CD4-positive, CD25-positive, alpha-beta regulatory T cell (primary cell): Measurements from ENCODE around the gene KLHL21. TPM values are rescaled to one million over a fixed set of nuclear protein-coding genes. Genes with fewer than 3 reads are reported as not detected.

Experiments
- ATAC-seq, 2 donors: fragments of 150-1000 bp; cut with Tn5 transposase; one replicate each; pipeline ENCODE4 v1.10.0; 2021; ENCODE audit warnings: low read depth in 2 of 2, moderate number of reproducible peaks in 2 of 2, moderate library complexity in 1 of 2
- DNase-seq, 3 donors: peaks; one replicate each; pipeline versions ENCODE4 v3.0.0 to v3.0.0-alpha.2; 2012 to 2022; ENCODE audit warnings: mixed read lengths in 1 of 3
- H3K27ac ChIP-seq: one replicate; pipeline ENCODE4 v1.7.0; 2013; ENCODE audit warnings: mild to moderate bottlenecking, low read length; ENCODE audit not compliant: insufficient read depth, poor library complexity, severe bottlenecking
- H3K27me3 ChIP-seq: one replicate; pipeline ENCODE4 v1.7.0; 2013; ENCODE audit warnings: low read length; ENCODE audit not compliant: control insufficient read depth, insufficient read depth
- H3K36me3 ChIP-seq: one replicate; pipeline ENCODE4 v1.7.0; 2013; ENCODE audit warnings: mild to moderate bottlenecking, low read length, moderate library complexity; ENCODE audit not compliant: control insufficient read depth, insufficient read depth
- H3K4me1 ChIP-seq: 2 replicates; pipeline ENCODE4 v1.7.0; 2013; ENCODE audit warnings: mild to moderate bottlenecking, low read length; ENCODE audit not compliant: insufficient read depth, control insufficient read depth, poor library complexity, severe bottlenecking
- H3K4me3 ChIP-seq: one replicate; pipeline ENCODE4 v1.7.0; 2013; ENCODE audit warnings: low read depth, mild to moderate bottlenecking, low read length, moderate library complexity
- H3K9me3 ChIP-seq, 2 experiments: 1 replicate in 1 of 2; 2 replicates in 1 of 2; pipeline ENCODE4 v1.7.0; 2013; ENCODE audit warnings: low read length in 2 of 2, mild to moderate bottlenecking in 1 of 2, moderate library complexity in 1 of 2; ENCODE audit not compliant: control insufficient read depth in 2 of 2
- H3K27ac Mint-ChIP-seq, 3 donors: one replicate each; pipeline ENCODE4 v1.8.0; 2020 to 2022; ENCODE audit warnings: mild to moderate bottlenecking in 3 of 3, mixed read lengths in 3 of 3, moderate library complexity in 2 of 3
- H3K27me3 Mint-ChIP-seq: one replicate; pipeline ENCODE4 v1.8.0; 2022; ENCODE audit warnings: mild to moderate bottlenecking, mixed read lengths
- H3K36me3 Mint-ChIP-seq: one replicate; pipeline ENCODE4 v1.8.0; 2020; ENCODE audit warnings: mixed read lengths
- H3K4me1 Mint-ChIP-seq, 4 donors: one replicate each; pipeline ENCODE4 v1.8.0; 2020 to 2022; ENCODE audit warnings: mixed read lengths in 4 of 4, mild to moderate bottlenecking in 1 of 4
- H3K4me3 Mint-ChIP-seq, 4 donors: one replicate each; pipeline ENCODE4 v1.8.0; 2020 to 2022; ENCODE audit warnings: mild to moderate bottlenecking in 4 of 4, mixed read lengths in 4 of 4, moderate library complexity in 3 of 4
- H3K9me3 Mint-ChIP-seq, 7 donors: one replicate each; pipeline ENCODE4 v1.8.0; 2020 to 2022; ENCODE audit warnings: mixed read lengths in 7 of 7, mild to moderate bottlenecking in 3 of 7, moderate library complexity in 2 of 7
- polyA plus RNA-seq, 4 donors: library from polyadenylated mRNA; unstranded; fragments of 300-500 nt; fragmentation: Illumina TruSeq; gene quantifications; one replicate each; pipeline ENCODE4 v1.2.3, GENCODE V29; 2021
- total RNA-seq: library from RNA; stranded (reverse); gene quantifications from one replicate; pipeline ENCODE4 v1.2.3, GENCODE V29; 2022

The KLHL21 gene
- total and polyA plus RNA-seq, 5 donors from 2014 or later: 16.7 to 46.6 (median 29.1) TPM

DNA sequence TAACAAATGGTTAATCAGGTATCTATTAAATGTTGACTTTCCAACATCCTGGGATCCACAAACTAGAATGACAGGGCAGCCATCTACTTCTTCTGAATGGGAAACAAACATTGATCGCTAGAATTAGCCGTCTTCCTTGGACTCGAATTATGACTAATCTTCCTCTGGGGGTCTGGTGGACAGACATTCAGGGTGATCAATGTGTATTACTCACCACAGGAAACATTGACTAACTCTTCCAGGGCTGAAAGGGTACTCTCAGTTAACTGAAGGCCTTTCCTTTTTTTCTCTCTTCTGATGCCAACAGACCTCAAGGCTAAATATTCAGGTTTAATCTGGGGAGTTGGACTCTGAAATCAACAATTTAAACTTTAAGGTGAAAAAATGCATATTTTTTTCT is 57.8 kb downstream of the KLHL21 start:
- peaks cover 34% of the 10 kb centered on the region for H3K4me1 ChIP-seq
- H3K27me3 ChIP-seq: no peaks in the 10 kb centered on the region
- DNase-seq: peak in 1 of 3 donors; percentile 16
- H3K4me3 Mint-ChIP-seq: peak overlapping the region; percentile 53 to 80 (median 68)
- H3K4me1 Mint-ChIP-seq: peaks cover 0 to 38% (median 29%) of the 10 kb centered on the region in 4 donors
- H3K27ac Mint-ChIP-seq: peak overlapping the region; percentile 91 to 100 (median 93)
- H3K27me3 Mint-ChIP-seq: no peaks in the 10 kb centered on the region
- peak; percentile 29 to 43 for ATAC-seq
- H3K9me3 Mint-ChIP-seq: no peaks in the 10 kb centered on the region
- H3K9me3 ChIP-seq: no peaks in the 10 kb centered on the region
- H3K4me3 ChIP-seq: peak overlapping the region; percentile 73
- H3K27ac ChIP-seq: peak overlapping the region; percentile 68
- H3K36me3 ChIP-seq: peaks cover 62% of the 10 kb centered on the region
- H3K36me3 Mint-ChIP-seq: peaks cover 42% of the 10 kb centered on the region

Other genes starting within 250 kb of the KLHL21 start
- 9.6 TPM for gene ACOT7, start 209.1 kb downstream of the KLHL21 start, total RNA-seq
- 10 to 100 TPM in 2 of 4 donors, 1 to 10 TPM in 2; 9.3 to 13.6 (median 9.9) TPM for gene ACOT7, start 209.1 kb downstream of the KLHL21 start, polyA plus RNA-seq
- not detected for gene HES2, start 182.9 kb downstream of the KLHL21 start, total RNA-seq
- gene HES2, start 182.9 kb downstream of the KLHL21 start, polyA plus RNA-seq: not detected
- gene ESPN, start 178.1 kb downstream of the KLHL21 start, total RNA-seq: 3.7 TPM
- under 1 TPM; 0.22 to 0.25 (median 0.22) TPM for gene ESPN, start 178.1 kb downstream of the KLHL21 start, polyA plus RNA-seq
- gene TNFRSF25, start 136.7 kb downstream of the KLHL21 start, total RNA-seq: 258 TPM
- 10 to 100 TPM; 23.3 to 32.8 (median 31.0) TPM for gene TNFRSF25, start 136.7 kb downstream of the KLHL21 start, polyA plus RNA-seq
- 5.0 TPM for gene PLEKHG5, start 111.2 kb downstream of the KLHL21 start, total RNA-seq
- gene PLEKHG5, start 111.2 kb downstream of the KLHL21 start, polyA plus RNA-seq: 1 to 10 TPM in 1 of 4 donors, under 1 TPM in 2, not detected in 1; 0.65 to 1.0 (median 0.68) TPM
- 74.7 TPM for gene NOL9, start 48.4 kb downstream of the KLHL21 start, total RNA-seq
- 10 to 100 TPM; 11.0 to 23.0 (median 18.9) TPM for gene NOL9, start 48.4 kb downstream of the KLHL21 start, polyA plus RNA-seq
- not detected for gene TAS1R1, start 47.6 kb downstream of the KLHL21 start, total RNA-seq
- gene TAS1R1, start 47.6 kb downstream of the KLHL21 start, polyA plus RNA-seq: under 1 TPM in 1 of 4 donors, not detected in 3; 0.09 TPM
- 41.8 TPM for gene ZBTB48, start 22.9 kb downstream of the KLHL21 start, total RNA-seq
- 10 to 100 TPM; 18.6 to 24.8 (median 21.9) TPM for gene ZBTB48, start 22.9 kb downstream of the KLHL21 start, polyA plus RNA-seq
- 7.5 TPM for gene PHF13, start 10.9 kb upstream of the KLHL21 start, total RNA-seq
- gene PHF13, start 10.9 kb upstream of the KLHL21 start, polyA plus RNA-seq: 1 to 10 TPM; 4.7 to 6.2 (median 5.3) TPM
- gene THAP3, start 22.0 kb upstream of the KLHL21 start, total RNA-seq: 14.3 TPM
- 10 to 100 TPM; 23.4 to 32.9 (median 26.1) TPM for gene THAP3, start 22.0 kb upstream of the KLHL21 start, polyA plus RNA-seq
- gene DNAJC11, start 98.9 kb upstream of the KLHL21 start, total RNA-seq: 41.4 TPM
- 10 to 100 TPM; 10.4 to 18.9 (median 15.0) TPM for gene DNAJC11, start 98.9 kb upstream of the KLHL21 start, polyA plus RNA-seq
- gene CAMTA1, start 182.6 kb upstream of the KLHL21 start, total RNA-seq: 48.8 TPM
- gene CAMTA1, start 182.6 kb upstream of the KLHL21 start, polyA plus RNA-seq: 100 to 1,000 TPM in 1 of 4 donors, 10 to 100 TPM in 3; 79.9 to 112 (median 81.9) TPM